Measurements from ENCODE around the gene C3orf18.
A peak's percentile ranks its signal among the peaks of the same experiment; 100 is the strongest.

The C3orf18 gene

GRCh38 chr3:50591196-50591741 lies 23.7 kb upstream of the C3orf18 start:
- DNase-seq (peak in 1 of 2 donors; percentile 52), ATAC-seq (peak; percentile 24)
- H3K4me1 Mint-ChIP-seq = peaks cover 99% of the 10 kb centered on the region
- no peaks in the 10 kb centered on the region for H3K9me3 Mint-ChIP-seq
- no peaks in the 10 kb centered on the region for H3K27me3 Mint-ChIP-seq
- H3K27ac Mint-ChIP-seq = peak overlapping the region; percentile 98
- H3K4me3 Mint-ChIP-seq = peak overlapping the region; percentile 85 to 86

- peaks cover 99% of the 10 kb centered on the region for H3K4me1 Mint-ChIP-seq
- peak overlapping the region; percentile 47 to 55 for H3K4me3 Mint-ChIP-seq
- peak overlapping the region; percentile 54 to 82 for H3K27ac Mint-ChIP-seq
- no peaks in the 10 kb centered on the region for H3K9me3 Mint-ChIP-seq
- ATAC-seq = no peak
- no peak for DNase-seq
- no peaks in the 10 kb centered on the region for H3K27me3 Mint-ChIP-seq
Measured at GRCh38 chr3:50588759-50589433, 21.3 kb upstream of the C3orf18 start.

DNA sequence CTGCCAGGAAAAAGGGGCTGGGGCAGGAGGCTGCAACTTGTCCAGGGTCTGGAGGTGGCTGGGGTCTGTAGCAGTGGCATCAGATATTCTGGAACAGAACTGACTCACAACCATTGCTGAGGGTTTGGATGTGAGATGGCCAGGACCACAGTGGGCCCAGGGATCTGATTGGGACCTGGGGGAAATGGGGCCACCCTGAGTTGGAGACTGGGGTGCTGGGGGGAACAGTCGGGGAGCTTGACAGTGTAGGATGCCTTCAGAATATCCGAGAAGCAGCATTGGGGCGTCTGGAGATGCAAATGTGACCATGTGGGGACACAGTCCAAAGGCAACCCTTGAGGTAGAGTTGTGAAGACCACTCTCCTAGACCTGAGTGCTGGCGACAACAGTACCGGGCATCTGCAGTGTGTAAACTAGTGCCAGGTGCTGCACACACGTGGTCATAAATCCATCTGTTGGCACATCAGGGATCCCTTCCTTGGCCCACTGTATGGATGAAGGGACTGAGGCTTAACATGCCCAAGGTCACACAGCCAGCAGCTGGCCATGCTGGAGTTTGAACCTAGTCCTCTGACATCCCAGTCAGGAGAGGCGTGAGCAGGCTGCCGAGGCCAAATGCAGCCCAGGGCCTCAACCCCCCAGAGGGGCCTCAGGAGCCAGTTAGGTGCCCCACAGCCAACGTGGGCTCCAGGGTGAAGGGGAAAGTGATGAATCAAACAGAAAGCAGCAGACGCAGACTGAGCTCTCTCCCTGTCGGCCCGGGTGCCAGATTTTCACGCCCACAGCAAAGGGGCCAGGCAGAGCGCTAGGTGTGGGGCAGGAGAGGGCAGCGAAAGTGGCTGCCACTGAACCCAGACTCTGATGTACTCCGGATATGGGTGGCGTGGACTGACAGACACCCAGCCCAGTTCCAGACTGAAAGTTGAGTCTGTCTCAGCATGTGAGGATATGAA lies 20.5 kb upstream of the C3orf18 start:
- peak overlapping the region; percentile 72 to 92 for H3K27ac Mint-ChIP-seq
- H3K4me3 Mint-ChIP-seq = peak overlapping the region; percentile 55 to 56
- H3K9me3 Mint-ChIP-seq = no peaks in the 10 kb centered on the region
- H3K27me3 Mint-ChIP-seq = no peaks in the 10 kb centered on the region
- H3K4me1 Mint-ChIP-seq = peaks cover 99% of the 10 kb centered on the region
- DNase-seq (peak; percentile 83 to 94), ATAC-seq (peak; percentile 70)

DNA sequence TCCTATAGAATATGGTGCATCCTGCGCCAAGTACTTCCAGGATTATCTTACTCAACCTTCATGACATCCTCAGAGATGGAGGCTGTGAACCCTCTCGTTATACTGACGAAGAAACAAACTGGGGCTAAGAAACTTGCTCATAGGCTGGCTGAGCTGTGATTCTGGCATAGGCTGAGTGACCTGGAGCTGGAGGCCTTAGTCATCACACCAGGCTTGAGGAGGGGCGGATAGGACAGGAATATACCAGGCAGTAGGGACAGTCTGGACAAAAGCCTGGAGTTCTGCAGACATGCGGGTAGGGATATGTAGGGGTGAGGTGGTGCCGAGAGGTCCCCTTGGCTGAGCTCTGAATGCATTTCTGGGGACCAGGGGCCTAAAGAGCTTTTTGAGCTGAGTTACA lies 19.8 kb upstream of the C3orf18 start:
- Mint-ChIP-seq H3K4me1 (peaks cover 98% of the 10 kb centered on the region), H3K27me3 (no peaks in the 10 kb centered on the region), H3K4me3 (peak overlapping the region; percentile 53 to 56), H3K27ac (peak overlapping the region; percentile 72 to 92), H3K9me3 (no peaks in the 10 kb centered on the region)
- no peak for DNase-seq
- ATAC-seq = no peak

DNA sequence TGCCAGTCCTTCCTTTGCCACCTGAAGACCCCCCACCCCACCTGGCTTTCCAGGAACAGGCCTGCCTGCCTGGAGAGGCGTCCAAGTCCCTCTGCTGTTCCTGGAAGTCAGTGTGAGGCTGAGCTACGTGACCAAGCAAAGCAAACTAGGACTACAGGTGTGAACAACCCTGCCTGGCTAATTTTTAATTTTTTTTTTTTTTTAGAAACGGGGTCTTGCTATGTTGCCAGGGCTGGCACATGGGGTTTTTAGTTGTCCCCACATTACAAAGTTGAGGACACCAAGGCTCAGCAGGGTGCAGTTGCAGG lies 19.2 kb upstream of the C3orf18 start:
- Mint-ChIP-seq H3K27me3 (no peaks in the 10 kb centered on the region), H3K9me3 (no peaks in the 10 kb centered on the region), H3K27ac (peak overlapping the region; percentile 72 to 92), H3K4me3 (peak overlapping the region; percentile 19 to 56), H3K4me1 (peaks cover 98% of the 10 kb centered on the region)
- no peak for ATAC-seq
- DNase-seq = no peak

DNA sequence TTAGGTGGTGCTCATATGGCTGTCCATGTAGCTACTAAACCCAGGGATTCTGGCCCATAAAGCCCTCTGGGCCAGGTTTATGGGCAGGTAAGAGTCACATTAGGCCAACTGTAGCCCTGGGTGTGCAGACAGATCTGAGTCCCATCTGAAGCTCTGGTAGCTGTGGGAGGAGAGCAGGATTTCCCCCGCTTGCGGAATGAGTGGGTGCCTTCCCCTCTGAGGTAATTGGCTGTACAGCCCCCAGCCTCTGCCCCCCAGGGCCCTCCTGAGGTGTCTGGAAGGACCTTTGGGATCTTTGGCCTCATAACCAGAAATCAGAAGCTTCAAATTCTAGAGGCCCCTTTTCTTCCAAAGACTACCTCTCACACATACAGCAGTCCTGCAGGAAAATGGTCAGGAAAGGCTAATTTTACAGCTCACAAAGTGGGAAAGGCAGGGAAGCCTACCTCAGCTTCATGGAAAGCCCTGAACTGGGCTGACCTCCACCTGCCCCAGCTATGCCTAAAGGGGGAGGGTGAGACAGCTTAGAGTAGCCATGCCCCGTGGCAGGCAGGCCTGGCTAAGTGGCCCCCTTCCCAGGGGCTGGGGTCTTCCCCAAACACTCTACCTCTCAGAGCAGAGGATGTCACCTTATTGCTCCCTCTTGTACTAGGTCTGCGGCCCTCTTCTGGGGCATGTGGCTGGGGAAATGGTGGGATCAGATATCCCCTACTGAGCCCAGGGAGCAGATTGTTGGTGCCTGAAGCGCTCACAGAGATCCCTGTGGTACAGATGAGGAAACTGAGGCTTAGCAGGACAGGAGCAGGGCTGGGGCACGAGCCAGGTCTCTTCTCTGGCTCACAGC lies 18.6 kb upstream of the C3orf18 start:
- Mint-ChIP-seq H3K27me3 (no peaks in the 10 kb centered on the region), H3K9me3 (no peaks in the 10 kb centered on the region), H3K4me3 (peak overlapping the region; percentile 53 to 54), H3K27ac (peak overlapping the region; percentile 77 to 86), H3K4me1 (peaks cover 97% of the 10 kb centered on the region)
- peak in 1 of 2 donors; percentile 69 for DNase-seq
- peak; percentile 36 for ATAC-seq

GRCh38 chr3:50584391-50584790 lies 16.8 kb upstream of the C3orf18 start:
- Mint-ChIP-seq H3K4me1 (peaks cover 97% of the 10 kb centered on the region), H3K27me3 (no peaks in the 10 kb centered on the region), H3K9me3 (no peaks in the 10 kb centered on the region), H3K27ac (peak overlapping the region in 1 of 2 donors; percentile 42), H3K4me3 (no peak overlapping the region)
- DNase-seq (no peak), ATAC-seq (no peak)

GRCh38 chr3:50583897-50584296 lies 16.4 kb upstream of the C3orf18 start:
- H3K9me3 Mint-ChIP-seq = no peaks in the 10 kb centered on the region
- DNase-seq = no peak
- peaks cover 97% of the 10 kb centered on the region for H3K4me1 Mint-ChIP-seq
- peak overlapping the region; percentile 21 to 86 for H3K27ac Mint-ChIP-seq
- H3K27me3 Mint-ChIP-seq = no peaks in the 10 kb centered on the region
- no peak for ATAC-seq
- no peak overlapping the region for H3K4me3 Mint-ChIP-seq

GRCh38 chr3:50582083-50582482 lies 14.5 kb upstream of the C3orf18 start:
- Mint-ChIP-seq H3K27ac (peak overlapping the region in 1 of 2 donors; percentile 35), H3K4me3 (no peak overlapping the region), H3K9me3 (no peaks in the 10 kb centered on the region), H3K27me3 (no peaks in the 10 kb centered on the region), H3K4me1 (peaks cover 94% of the 10 kb centered on the region)
- no peak for DNase-seq
- no peak for ATAC-seq

- no peak overlapping the region for H3K27ac Mint-ChIP-seq
- H3K4me3 Mint-ChIP-seq = no peak overlapping the region
- DNase-seq = no peak
- ATAC-seq = no peak
- H3K4me1 Mint-ChIP-seq = peaks cover 94% of the 10 kb centered on the region
- no peaks in the 10 kb centered on the region for H3K27me3 Mint-ChIP-seq
- no peaks in the 10 kb centered on the region for H3K9me3 Mint-ChIP-seq
Measured at GRCh38 chr3:50581459-50581842, 13.9 kb upstream of the C3orf18 start.

DNA sequence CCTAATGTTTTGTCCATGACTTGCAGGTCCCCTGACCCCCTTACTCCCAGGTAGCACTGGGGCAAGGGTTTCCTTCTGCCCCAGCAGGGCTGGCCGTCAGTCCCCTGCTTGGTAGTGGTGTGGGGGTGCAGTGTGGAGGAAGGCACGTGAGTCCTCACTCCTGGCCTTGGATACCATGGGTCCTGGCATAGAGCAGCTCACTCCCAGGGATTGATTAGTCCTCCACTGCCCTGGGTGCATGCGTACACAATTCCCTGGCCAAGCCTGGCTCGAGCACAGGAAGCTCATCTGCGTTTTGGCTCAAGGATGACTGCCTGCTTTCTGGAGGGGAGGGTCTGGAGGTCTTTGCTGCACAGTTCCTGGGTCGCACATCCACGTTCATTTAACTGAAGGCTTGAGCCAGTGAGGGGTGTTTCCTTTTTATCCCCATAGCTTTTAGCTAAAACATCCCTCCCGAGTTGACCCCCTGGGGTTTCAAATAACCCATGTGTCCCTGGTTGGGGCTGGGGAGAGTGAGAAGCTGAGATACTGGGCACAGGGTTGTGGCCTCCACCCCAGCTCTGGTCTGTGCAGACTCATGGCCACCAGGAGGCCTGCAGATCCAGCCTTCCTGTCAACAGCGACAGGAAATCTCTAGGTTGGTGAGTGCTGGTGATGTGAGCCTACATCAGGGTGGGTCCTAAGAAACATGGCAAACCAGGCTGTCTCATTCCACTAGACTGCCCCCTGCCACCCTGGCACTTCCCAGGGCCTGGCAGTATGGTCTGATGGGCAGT lies 13.3 kb upstream of the C3orf18 start:
- DNase-seq (no peak), ATAC-seq (peak; percentile 31)
- no peaks in the 10 kb centered on the region for H3K27me3 Mint-ChIP-seq
- H3K4me1 Mint-ChIP-seq = peaks cover 94% of the 10 kb centered on the region
- H3K4me3 Mint-ChIP-seq = no peak overlapping the region
- H3K9me3 Mint-ChIP-seq = no peaks in the 10 kb centered on the region
- peak overlapping the region; percentile 8 to 22 for H3K27ac Mint-ChIP-seq

GRCh38 chr3:50577348-50577747 lies 9.8 kb upstream of the C3orf18 start:
- no peak for DNase-seq
- Mint-ChIP-seq H3K27me3 (no peaks in the 10 kb centered on the region), H3K4me3 (no peak overlapping the region), H3K4me1 (peaks cover 95% of the 10 kb centered on the region), H3K9me3 (no peaks in the 10 kb centered on the region), H3K27ac (peak overlapping the region; percentile 33 to 76)
- ATAC-seq = no peak

GRCh38 chr3:50575372-50575771 lies 7.8 kb upstream of the C3orf18 start:
- Mint-ChIP-seq H3K9me3 (no peaks in the 10 kb centered on the region), H3K27ac (peak overlapping the region; percentile 94 to 98), H3K4me1 (peaks cover 96% of the 10 kb centered on the region), H3K27me3 (no peaks in the 10 kb centered on the region), H3K4me3 (peak overlapping the region; percentile 99 to 100)
- ATAC-seq = no peak
- no peak for DNase-seq

GRCh38 chr3:50574444-50574831 lies 6.9 kb upstream of the C3orf18 start:
- Mint-ChIP-seq H3K27me3 (no peaks in the 10 kb centered on the region), H3K9me3 (no peaks in the 10 kb centered on the region), H3K4me1 (peaks cover 89% of the 10 kb centered on the region), H3K27ac (peak overlapping the region; percentile 94 to 98), H3K4me3 (peak overlapping the region; percentile 99 to 100)
- ATAC-seq = peak; percentile 49
- DNase-seq = peak; percentile 61 to 86

Measured in stimulated activated naive CD8-positive, alpha-beta T cell treated with anti-CD3 and anti-CD28 coated beads, Interleukin-15, amount 100 ng/mL, for 72 hours (primary cell).